Naive thymus-derived CD4-positive, alpha-beta T cell (primary cell): ENCODE data around the gene GJC2. TPM values are rescaled to one million over a fixed set of nuclear protein-coding genes. Genes with fewer than 3 reads are reported as not detected.
A peak's percentile ranks its signal among the peaks of the same experiment; 100 is the strongest.

ENCODE experiments used
- ATAC-seq: fragments of 150-1000 bp; cut with Tn5 transposase; 2 replicates; pipeline ENCODE4 v1.10.0; 2021; ENCODE audit warnings: mild to moderate bottlenecking, moderate library complexity
- CTCF ChIA-PET: fragments of 350-600 bp; sonication (Branson Sonifier 250); formaldehyde crosslinking; loops from one replicate; lab custom pipeline; 2021; ENCODE audit warnings: antibody characterized with exemption; lab: Charles Lee
- POLR2A ChIA-PET: fragments of 350-600 bp; sonication (Branson Sonifier 250); formaldehyde crosslinking; loops from one replicate; lab custom pipeline; 2021; ENCODE audit warnings: antibody characterized with exemption, inconsistent platforms; lab: Charles Lee
- DNase-seq, 9 donors: peaks; one replicate each; pipeline versions ENCODE4 v3.0.0 to v3.0.0-alpha.2; 2020 to 2022; ENCODE audit warnings: mixed read lengths in 1 of 9
- H3K27ac ChIP-seq: one replicate; pipeline ENCODE4 v1.7.0; 2013; ENCODE audit warnings: mild to moderate bottlenecking, low read depth, low read length, moderate library complexity
- H3K27me3 ChIP-seq, 2 donors: one replicate each; pipeline ENCODE4 v1.7.0; 2013; ENCODE audit warnings: low read length in 2 of 2, mild to moderate bottlenecking in 2 of 2, moderate library complexity in 2 of 2; ENCODE audit not compliant: control insufficient read depth in 2 of 2, insufficient read depth in 2 of 2
- H3K36me3 ChIP-seq, 3 experiments: 1 replicate in 2 of 3; 2 replicates in 1 of 3; pipeline ENCODE4 v1.7.0; 2013; ENCODE audit warnings: low read length in 3 of 3, mild to moderate bottlenecking in 3 of 3, moderate library complexity in 1 of 3; ENCODE audit not compliant: insufficient read depth in 3 of 3, control insufficient read depth in 2 of 3
- H3K4me1 ChIP-seq, 2 donors: one replicate each; pipeline ENCODE4 v1.7.0; 2013; ENCODE audit warnings: low read length in 2 of 2, mild to moderate bottlenecking in 2 of 2, moderate library complexity in 1 of 2; ENCODE audit not compliant: control insufficient read depth in 2 of 2, insufficient read depth in 2 of 2
- H3K4me3 ChIP-seq: 2 replicates; pipeline ENCODE4 v1.7.0; 2013; ENCODE audit warnings: mild to moderate bottlenecking, low read length
- H3K9me3 ChIP-seq, 3 experiments: 1 replicate in 2 of 3; 2 replicates in 1 of 3; pipeline ENCODE4 v1.7.0; 2013; ENCODE audit warnings: low read length in 3 of 3; ENCODE audit not compliant: control insufficient read depth in 2 of 3
- H3K27ac Mint-ChIP-seq, 9 donors: one replicate each; pipeline ENCODE4 v1.8.0; 2020 to 2022; ENCODE audit warnings: mixed read lengths in 9 of 9, mild to moderate bottlenecking in 8 of 9, moderate library complexity in 5 of 9, inconsistent platforms in 2 of 9
- H3K27me3 Mint-ChIP-seq, 5 donors: one replicate each; pipeline ENCODE4 v1.8.0; 2021 to 2022; ENCODE audit warnings: mixed read lengths in 5 of 5, mild to moderate bottlenecking in 1 of 5
- H3K36me3 Mint-ChIP-seq, 5 donors: one replicate each; pipeline ENCODE4 v1.8.0; 2020 to 2022; ENCODE audit warnings: mixed read lengths in 5 of 5, mild to moderate bottlenecking in 3 of 5, inconsistent platforms in 1 of 5
- H3K4me1 Mint-ChIP-seq, 7 donors: one replicate each; pipeline ENCODE4 v1.8.0; 2020 to 2022; ENCODE audit warnings: mixed read lengths in 7 of 7, mild to moderate bottlenecking in 3 of 7, inconsistent platforms in 1 of 7
- H3K4me3 Mint-ChIP-seq, 10 donors: one replicate each; pipeline ENCODE4 v1.8.0; 2020 to 2022; ENCODE audit warnings: mild to moderate bottlenecking in 10 of 10, mixed read lengths in 10 of 10, moderate library complexity in 6 of 10, inconsistent platforms in 2 of 10
- H3K9me3 Mint-ChIP-seq, 11 donors: one replicate each; pipeline ENCODE4 v1.8.0; 2020 to 2022; ENCODE audit warnings: mixed read lengths in 11 of 11, mild to moderate bottlenecking in 4 of 11, inconsistent platforms in 1 of 11, moderate library complexity in 1 of 11
- intact Hi-C, 2 donors: fragments of 100-400 bp; cut with micrococcal nuclease; formaldehyde crosslinking; loops; one replicate each; pipeline ENCODE4 v1.15.1; 2023
- polyA plus RNA-seq, 2 donors: library from polyadenylated mRNA; unstranded; fragments of 300-500 nt; fragmentation: Illumina TruSeq; gene quantifications; one replicate each; pipeline ENCODE4 v1.2.3, GENCODE V29; 2021
- total RNA-seq, 6 experiments: library from RNA in 5 of 6; stranded (reverse) in 5 of 6; gene quantifications; 1 replicate in 5 of 6; 2 replicates in 1 of 6; pipeline ENCODE4 v1.2.3 and lab custom pipeline; 2021 to 2026

Gene GJC2
- total and polyA plus RNA-seq, 7 experiments from 2014 or later, result 0.70 to 3.3 (median 0.94) TPM; not detected in 2

DNA sequence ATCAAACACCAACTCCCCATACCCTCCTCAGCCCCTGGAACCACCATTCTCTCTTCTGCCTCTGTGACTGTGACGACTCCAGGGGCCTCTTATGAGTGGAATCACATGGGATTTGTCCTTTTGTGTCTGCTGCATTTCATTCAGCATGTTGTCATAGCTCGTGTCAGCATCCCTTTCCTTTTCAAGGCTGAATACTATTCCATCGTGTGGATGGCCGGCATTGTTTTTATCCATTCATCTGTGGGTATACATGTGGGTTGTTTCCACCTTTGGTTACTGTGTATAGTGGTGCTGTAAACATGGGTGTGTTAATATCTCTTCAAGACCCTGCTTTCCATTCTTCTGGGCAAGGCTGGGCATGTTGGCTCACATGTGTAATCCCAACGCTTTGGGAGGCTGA is 41.0 kb downstream of the GJC2 start:
- POLR2A ChIA-PET, result no interaction called here

DNA sequence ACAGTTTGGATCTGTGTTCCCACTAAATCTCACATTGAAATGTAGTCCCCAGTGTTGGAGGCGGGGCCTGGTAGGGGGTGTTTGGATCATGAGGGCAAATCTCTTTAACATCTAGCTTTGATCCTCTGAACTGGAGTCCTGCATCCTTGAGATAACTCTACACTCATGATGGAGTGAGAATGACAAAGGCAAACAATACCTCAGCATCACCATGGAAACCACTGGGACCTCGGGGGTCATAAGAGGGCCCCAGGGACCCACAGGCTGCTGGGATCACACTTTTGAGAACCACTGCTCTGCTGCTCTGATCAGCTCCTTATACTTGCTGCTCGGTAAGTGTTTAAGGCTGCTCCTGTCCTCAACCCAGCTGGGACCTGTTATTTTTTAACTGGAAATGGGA is 44.7 kb downstream of the GJC2 start:
- H3K36me3 Mint-ChIP-seq, result peaks cover 7 to 21% (median 15%) of the 10 kb centered on the region in 5 donors
- H3K9me3 Mint-ChIP-seq, result peaks cover 0 to 15% (median 7%) of the 10 kb centered on the region in 11 donors
- Histone ChIP-seq H3K27me3 (no peaks in the 10 kb centered on the region), H3K4me3 (no peak overlapping the region), H3K27ac (no peak overlapping the region), H3K36me3 (no peaks in the 10 kb centered on the region), H3K9me3 (peaks cover 0 to 7% (median 0%) of the 10 kb centered on the region in 3 experiments), H3K4me1 (no peaks in the 10 kb centered on the region)
- POLR2A ChIA-PET, result no interaction called here
- CTCF ChIA-PET, result no interaction called here
- DNase-seq, result no peak
- ATAC-seq, result no peak
- no peaks in the 10 kb centered on the region for H3K4me1 Mint-ChIP-seq
- no peak overlapping the region for H3K27ac Mint-ChIP-seq
- intact Hi-C loops, result no loop called here
- no peak overlapping the region for H3K4me3 Mint-ChIP-seq
- no peaks in the 10 kb centered on the region for H3K27me3 Mint-ChIP-seq

More for the DNA sequence above, 41.0 kb downstream of the GJC2 start:
- no peaks in the 10 kb centered on the region for H3K36me3 ChIP-seq
- CTCF ChIA-PET, result no interaction called here
- ATAC-seq (no peak), DNase-seq (no peak)
- no peaks in the 10 kb centered on the region for H3K9me3 ChIP-seq
- intact Hi-C loops, result no loop called here
- peaks cover 0 to 2% (median 0%) of the 10 kb centered on the region in 5 donors for H3K27me3 Mint-ChIP-seq
- H3K27ac Mint-ChIP-seq, result no peak overlapping the region
- no peak overlapping the region for H3K4me3 Mint-ChIP-seq
- H3K4me1 ChIP-seq, result peaks cover 0 to 11% of the 10 kb centered on the region in 2 donors
- H3K27ac ChIP-seq, result no peak overlapping the region
- H3K4me1 Mint-ChIP-seq, result peaks cover 2 to 7% (median 3%) of the 10 kb centered on the region in 7 donors
- no peaks in the 10 kb centered on the region for H3K27me3 ChIP-seq
- no peaks in the 10 kb centered on the region for H3K9me3 Mint-ChIP-seq
- peaks cover 0 to 6% (median 2%) of the 10 kb centered on the region in 5 donors for H3K36me3 Mint-ChIP-seq
- H3K4me3 ChIP-seq, result no peak overlapping the region

DNA sequence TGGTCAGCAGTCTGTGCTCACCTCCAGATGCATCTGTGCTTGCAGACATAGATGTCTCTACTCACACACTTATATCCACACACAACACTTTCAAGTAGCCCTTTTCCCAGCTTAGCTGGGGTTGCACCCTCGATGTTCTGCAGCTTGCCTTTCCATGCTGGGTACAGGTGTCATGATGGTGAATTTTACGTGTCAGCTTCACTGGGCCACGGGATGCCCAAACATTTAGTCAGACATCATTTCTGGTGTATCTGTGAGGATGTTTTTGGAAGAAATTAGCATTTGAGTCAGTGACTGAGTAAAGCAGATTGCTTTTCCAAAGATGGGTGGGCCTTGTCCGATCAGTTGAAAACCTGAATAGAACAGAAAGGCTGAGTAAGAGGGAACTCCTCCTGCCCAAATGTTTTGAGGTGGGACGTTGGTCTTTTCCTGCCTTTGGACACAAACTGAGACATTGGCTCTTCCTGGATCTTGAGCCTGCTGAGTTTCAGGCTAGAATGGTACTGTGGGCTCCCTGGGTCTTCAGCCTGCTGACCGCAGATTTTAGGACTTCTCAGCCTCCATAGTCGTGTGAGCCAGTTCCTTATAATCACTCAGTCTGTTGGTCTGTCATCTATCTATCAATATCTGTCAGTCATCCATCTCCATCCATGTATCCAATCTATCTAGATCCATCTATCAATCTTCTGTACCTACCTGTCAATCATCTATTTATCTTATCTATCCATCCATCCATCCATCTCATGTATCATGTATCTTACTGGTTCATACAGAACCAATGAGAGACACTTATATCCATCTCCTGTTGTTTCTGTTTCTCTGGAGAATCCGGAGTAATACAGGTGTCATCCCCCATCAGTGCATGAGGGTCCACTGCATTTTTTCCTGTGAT is 45.4 kb downstream of the GJC2 start:
- intact Hi-C loops, result no loop called here
- CTCF ChIA-PET, result no interaction called here
- POLR2A ChIA-PET, result no interaction called here
- no peak overlapping the region for H3K4me3 Mint-ChIP-seq
- ATAC-seq (no peak), DNase-seq (no peak)
- Histone ChIP-seq H3K4me3 (no peak overlapping the region), H3K27ac (no peak overlapping the region), H3K4me1 (no peaks in the 10 kb centered on the region), H3K36me3 (no peaks in the 10 kb centered on the region), H3K9me3 (peaks cover 0 to 11% (median 0%) of the 10 kb centered on the region in 3 experiments), H3K27me3 (no peaks in the 10 kb centered on the region)
- H3K4me1 Mint-ChIP-seq, result no peaks in the 10 kb centered on the region
- H3K27ac Mint-ChIP-seq, result no peak overlapping the region
- peaks cover 9 to 24% (median 18%) of the 10 kb centered on the region in 5 donors for H3K36me3 Mint-ChIP-seq
- no peaks in the 10 kb centered on the region for H3K27me3 Mint-ChIP-seq
- H3K9me3 Mint-ChIP-seq, result peaks cover 0 to 20% (median 10%) of the 10 kb centered on the region in 11 donors

DNA sequence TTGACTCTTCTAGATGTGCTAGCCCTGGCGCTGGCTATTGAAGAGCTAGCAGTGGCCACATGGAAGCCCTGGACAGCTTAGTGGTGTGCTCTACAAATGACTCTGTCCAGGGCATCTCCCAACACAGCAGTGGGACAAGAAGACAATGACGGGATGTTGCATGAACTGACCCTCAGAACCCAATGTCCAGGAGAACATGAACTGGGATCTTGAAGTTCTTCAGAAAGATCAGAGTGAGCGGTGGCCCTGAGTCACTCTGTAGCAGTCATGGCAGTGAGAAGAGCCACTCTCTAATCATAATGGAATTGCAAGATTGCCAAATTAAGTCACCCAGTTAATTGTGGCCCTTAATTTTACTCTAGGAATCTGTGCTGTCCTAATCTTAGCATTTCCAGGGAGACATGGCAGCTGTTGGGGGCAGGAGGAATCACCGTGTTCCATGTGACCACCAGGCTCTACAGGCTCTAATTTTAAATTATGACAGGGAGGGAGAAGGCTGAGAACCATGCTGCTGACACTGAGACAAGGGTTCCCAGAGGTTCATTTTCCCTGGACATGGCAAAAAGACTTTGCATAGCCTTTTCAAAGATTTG is 47.9 kb downstream of the GJC2 start:
- peak overlapping the region in 1 of 9 donors; percentile 37 for H3K27ac Mint-ChIP-seq
- peaks cover 3 to 23% (median 11%) of the 10 kb centered on the region in 11 donors for H3K9me3 Mint-ChIP-seq
- H3K27me3 Mint-ChIP-seq, result peaks cover 0 to 6% (median 3%) of the 10 kb centered on the region in 5 donors

DNA sequence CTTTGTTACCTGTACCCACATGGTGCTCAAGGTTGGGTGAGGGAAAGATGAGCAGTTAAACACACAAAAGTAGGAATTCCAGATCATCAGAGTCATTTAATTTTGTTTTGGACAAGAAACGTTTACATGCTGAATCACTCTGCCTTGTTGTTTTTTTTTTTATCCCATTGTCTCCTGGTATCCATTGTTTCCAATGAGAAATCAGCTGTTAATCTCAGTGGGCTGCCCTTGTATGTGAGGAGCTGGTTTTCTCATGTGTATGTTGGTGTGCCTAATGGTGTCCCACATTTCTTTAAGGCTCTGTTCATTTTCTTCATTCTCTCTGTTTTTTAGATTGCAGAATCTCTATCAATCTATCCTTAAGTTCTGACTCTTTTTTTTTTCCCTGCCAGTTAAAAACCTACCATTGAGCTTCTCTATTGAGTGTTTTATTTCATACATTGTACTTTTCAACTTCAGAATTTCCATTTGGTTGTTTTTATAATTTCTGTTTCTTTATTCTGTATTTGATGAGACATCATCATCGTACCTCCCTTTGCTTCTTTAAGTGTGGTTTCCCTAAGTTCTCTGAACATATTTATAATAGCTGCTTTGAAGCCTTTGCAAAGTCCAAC is 49.4 kb downstream of the GJC2 start:
- H3K36me3 ChIP-seq, result no peaks in the 10 kb centered on the region
- Mint-ChIP-seq H3K36me3 (peaks cover 9 to 30% (median 23%) of the 10 kb centered on the region in 5 donors), H3K4me3 (no peak overlapping the region), H3K9me3 (peaks cover 3 to 23% (median 11%) of the 10 kb centered on the region in 11 donors), H3K27ac (peak overlapping the region in 1 of 9 donors; percentile 46), H3K27me3 (peaks cover 0 to 17% (median 6%) of the 10 kb centered on the region in 5 donors), H3K4me1 (no peaks in the 10 kb centered on the region)
- H3K4me3 ChIP-seq, result no peak overlapping the region
- H3K9me3 ChIP-seq, result peaks cover 0 to 11% (median 0%) of the 10 kb centered on the region in 3 experiments
- no peaks in the 10 kb centered on the region for H3K4me1 ChIP-seq
- intact Hi-C loops, result no loop called here
- no peak for DNase-seq
- H3K27me3 ChIP-seq, result no peaks in the 10 kb centered on the region
- H3K27ac ChIP-seq, result no peak overlapping the region
- CTCF ChIA-PET, result no interaction called here
- POLR2A ChIA-PET, result no interaction called here
- no peak for ATAC-seq

More for the DNA sequence above, 47.9 kb downstream of the GJC2 start:
- H3K27me3 ChIP-seq, result no peaks in the 10 kb centered on the region
- DNase-seq (no peak), ATAC-seq (no peak)
- CTCF ChIA-PET, result no interaction called here
- no peak overlapping the region for H3K27ac ChIP-seq
- peaks cover 0 to 11% (median 0%) of the 10 kb centered on the region in 3 experiments for H3K9me3 ChIP-seq
- no peak overlapping the region for H3K4me3 Mint-ChIP-seq
- H3K4me3 ChIP-seq, result no peak overlapping the region
- no peaks in the 10 kb centered on the region for H3K4me1 Mint-ChIP-seq
- POLR2A ChIA-PET, result no interaction called here
- H3K4me1 ChIP-seq, result no peaks in the 10 kb centered on the region
- no peaks in the 10 kb centered on the region for H3K36me3 ChIP-seq
- peaks cover 9 to 30% (median 23%) of the 10 kb centered on the region in 5 donors for H3K36me3 Mint-ChIP-seq
- intact Hi-C loops, result no loop called here

DNA sequence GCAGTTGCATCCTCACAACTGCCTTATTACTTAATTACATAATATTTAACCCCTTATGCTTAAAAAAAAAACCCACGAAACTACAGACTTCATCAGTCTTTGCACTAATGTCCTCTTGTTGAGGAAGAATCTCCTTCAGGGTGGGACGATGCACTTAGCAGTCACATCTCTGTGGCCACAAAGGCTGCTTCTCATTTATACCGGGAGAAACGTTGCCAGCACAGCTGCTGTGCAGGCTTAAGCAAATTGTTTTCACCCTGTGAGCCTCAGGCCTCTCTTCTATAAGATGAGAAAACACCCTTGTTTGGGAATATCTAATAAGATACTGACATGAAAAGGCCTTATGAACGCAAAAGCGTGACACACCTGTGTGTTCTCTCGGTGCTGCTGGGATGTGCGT is 55.2 kb downstream of the GJC2 start:
- ChIA-PET POLR2A (interaction anchor here (1.6 kb wide), 1 partner anchor 37 kb away, joined by 4 read pairs; no protein-coding TSS in a partner anchor), CTCF (no interaction called here)
- no peaks in the 10 kb centered on the region for H3K4me1 ChIP-seq
- DNase-seq (no peak), ATAC-seq (no peak)
- Mint-ChIP-seq H3K9me3 (peaks cover 0 to 4% (median 0%) of the 10 kb centered on the region in 11 donors), H3K4me1 (no peaks in the 10 kb centered on the region), H3K36me3 (peaks cover 0 to 7% (median 4%) of the 10 kb centered on the region in 5 donors), H3K4me3 (no peak overlapping the region), H3K27ac (no peak overlapping the region), H3K27me3 (peaks cover 7 to 30% (median 10%) of the 10 kb centered on the region in 5 donors)
- intact Hi-C loops, result no loop called here
- H3K4me3 ChIP-seq, result no peak overlapping the region
- H3K36me3 ChIP-seq, result no peaks in the 10 kb centered on the region
- H3K27me3 ChIP-seq, result no peaks in the 10 kb centered on the region
- no peak overlapping the region for H3K27ac ChIP-seq
- no peaks in the 10 kb centered on the region for H3K9me3 ChIP-seq
